ENCODE data around the gene OCLN. TPM values are rescaled to one million over a fixed set of nuclear protein-coding genes. Genes with fewer than 3 reads are reported as not detected.
"Not testable (repeated sequence)": the region's sequence is repeated elsewhere in the genome, so short reads cannot be mapped to it uniquely, and the experiment has no call there.

The OCLN gene
- 3.2 and 6.5 TPM in 2 replicates for total RNA-seq (2014; rRNA removed; shearing (Covaris generic))

- peak; percentile 37 for DNase-seq (ENCODE audit: low spot score)
Observed at GRCh38 chr5:69492391-69492922, at the start of gene OCLN. TSS of gene OCLN (plus strand) at chr5:69492790. CDS start at chr5:69504245, 11,455 bp downstream.

GRCh38 chr5:69444127-69444754 is 48.3 kb upstream of the OCLN start:
- DNase-seq (ENCODE audit: low spot score) = no peak

GRCh38 chr5:69449511-69449910 is 43.1 kb upstream of the OCLN start:
- no peak for DNase-seq (ENCODE audit: low spot score)

- DNase-seq (ENCODE audit: low spot score) = peak; percentile 92
Observed at GRCh38 chr5:69450116-69450515, 42.5 kb upstream of the OCLN start.

- DNase-seq (ENCODE audit: low spot score) = not testable (repeated sequence)
Observed at GRCh38 chr5:69450527-69450926, 42.1 kb upstream of the OCLN start.

GRCh38 chr5:69451941-69452647 is 40.5 kb upstream of the OCLN start:
- no peak for DNase-seq (ENCODE audit: low spot score)

- not testable (repeated sequence) for DNase-seq (ENCODE audit: low spot score)
Observed at GRCh38 chr5:69453487-69453886, 39.1 kb upstream of the OCLN start.

GRCh38 chr5:69454460-69455249 is 37.9 kb upstream of the OCLN start:
- DNase-seq (ENCODE audit: low spot score) = no peak

- DNase-seq (ENCODE audit: low spot score) = not testable (repeated sequence)
Observed at GRCh38 chr5:69455428-69455988, 37.1 kb upstream of the OCLN start.

- DNase-seq (ENCODE audit: low spot score) = no peak
Observed at GRCh38 chr5:69462170-69462569, 30.4 kb upstream of the OCLN start.

GRCh38 chr5:69466375-69466774 is 26.2 kb upstream of the OCLN start:
- DNase-seq (ENCODE audit: low spot score) = not testable (repeated sequence)

GRCh38 chr5:69467442-69468225 is 25.0 kb upstream of the OCLN start:
- no peak for DNase-seq (ENCODE audit: low spot score)

GRCh38 chr5:69468631-69469030 is 24.0 kb upstream of the OCLN start:
- DNase-seq (ENCODE audit: low spot score) = no peak

GRCh38 chr5:69471516-69471915 is 21.1 kb upstream of the OCLN start:
- DNase-seq (ENCODE audit: low spot score) = not testable (repeated sequence)

- not testable (repeated sequence) for DNase-seq (ENCODE audit: low spot score)
Observed at GRCh38 chr5:69472535-69473143, 20.0 kb upstream of the OCLN start.

GRCh38 chr5:69477170-69477569 is 15.4 kb upstream of the OCLN start:
- DNase-seq (ENCODE audit: low spot score) = no peak

GRCh38 chr5:69478296-69478695 is 14.3 kb upstream of the OCLN start:
- DNase-seq (ENCODE audit: low spot score) = not testable (repeated sequence)

- peak; percentile 47 for DNase-seq (ENCODE audit: low spot score)
Observed at GRCh38 chr5:69484891-69485290, 7.7 kb upstream of the OCLN start.

GRCh38 chr5:69485471-69485870 is 7.1 kb upstream of the OCLN start:
- DNase-seq (ENCODE audit: low spot score) = no peak

- DNase-seq (ENCODE audit: low spot score) = no peak
Observed at GRCh38 chr5:69489246-69489645, 3.3 kb upstream of the OCLN start.

- no peak for DNase-seq (ENCODE audit: low spot score)
Observed at GRCh38 chr5:69491027-69491426, 1.6 kb upstream of the OCLN start.

Measured in A172 (cell line).